Stimulated activated naive CD4-positive, alpha-beta T cell (primary cell): ENCODE measurements around the gene SLC16A14.
"Not testable (repeated sequence)": the region's sequence is repeated elsewhere in the genome, so short reads cannot be mapped to it uniquely, and the experiment has no call there.

Source experiments
- DNase-seq, 6 experiments: peaks; one replicate each; lab custom pipeline; 2025; lab: John Stamatoyannopoulos, UW

SLC16A14 gene, protein sequence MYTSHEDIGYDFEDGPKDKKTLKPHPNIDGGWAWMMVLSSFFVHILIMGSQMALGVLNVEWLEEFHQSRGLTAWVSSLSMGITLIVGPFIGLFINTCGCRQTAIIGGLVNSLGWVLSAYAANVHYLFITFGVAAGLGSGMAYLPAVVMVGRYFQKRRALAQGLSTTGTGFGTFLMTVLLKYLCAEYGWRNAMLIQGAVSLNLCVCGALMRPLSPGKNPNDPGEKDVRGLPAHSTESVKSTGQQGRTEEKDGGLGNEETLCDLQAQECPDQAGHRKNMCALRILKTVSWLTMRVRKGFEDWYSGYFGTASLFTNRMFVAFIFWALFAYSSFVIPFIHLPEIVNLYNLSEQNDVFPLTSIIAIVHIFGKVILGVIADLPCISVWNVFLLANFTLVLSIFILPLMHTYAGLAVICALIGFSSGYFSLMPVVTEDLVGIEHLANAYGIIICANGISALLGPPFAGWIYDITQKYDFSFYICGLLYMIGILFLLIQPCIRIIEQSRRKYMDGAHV

DNA sequence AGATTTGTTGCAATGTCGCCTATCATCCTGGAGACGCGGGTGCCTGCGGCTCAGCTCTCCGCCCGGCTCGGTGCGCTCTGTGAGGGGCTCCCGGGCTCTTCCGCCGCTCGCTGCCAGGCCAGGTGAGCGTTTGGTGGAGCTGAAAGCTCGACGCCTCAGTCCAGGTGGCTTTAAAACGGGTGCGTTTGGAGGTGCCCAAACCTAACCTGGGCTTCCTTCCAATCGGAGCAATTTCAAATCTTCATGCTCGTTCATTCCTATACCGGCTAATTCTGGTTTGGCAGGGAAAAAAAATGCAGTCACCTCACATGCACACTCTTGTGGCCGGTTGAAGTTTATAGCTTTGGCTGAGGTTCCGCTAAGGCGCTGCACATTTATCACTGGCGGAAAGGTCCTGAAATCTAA lies at the start of gene SLC16A14:
Gene SLC16A14 (minus strand): TSS at position 274 of the 405 bp plus-strand sequence. CDS start 9,572 bp downstream, outside the sequence.
- peak in 3 of 6 experiments; percentile 18 to 58 (median 48) for DNase-seq

DNA sequence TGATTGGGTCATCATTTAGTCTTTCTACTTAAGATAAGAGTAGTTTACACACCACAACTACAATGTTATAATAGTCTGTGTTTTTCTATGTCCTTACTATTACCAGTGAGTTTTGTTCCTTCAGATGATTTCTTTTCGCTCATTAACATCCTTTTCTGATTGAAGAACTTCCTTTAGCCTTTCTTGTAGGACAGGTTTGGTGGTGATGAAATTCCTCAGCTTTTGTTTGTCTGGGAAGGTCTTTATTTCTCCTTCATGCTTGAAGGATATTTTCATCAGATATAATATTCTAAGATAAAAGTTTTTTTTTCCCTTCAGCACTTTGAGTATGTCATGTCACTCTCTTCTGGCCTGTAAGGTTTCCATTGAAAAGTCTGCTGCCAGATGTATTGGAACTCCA lies 38.0 kb upstream of the SLC16A14 start:
- no peak for DNase-seq

DNA sequence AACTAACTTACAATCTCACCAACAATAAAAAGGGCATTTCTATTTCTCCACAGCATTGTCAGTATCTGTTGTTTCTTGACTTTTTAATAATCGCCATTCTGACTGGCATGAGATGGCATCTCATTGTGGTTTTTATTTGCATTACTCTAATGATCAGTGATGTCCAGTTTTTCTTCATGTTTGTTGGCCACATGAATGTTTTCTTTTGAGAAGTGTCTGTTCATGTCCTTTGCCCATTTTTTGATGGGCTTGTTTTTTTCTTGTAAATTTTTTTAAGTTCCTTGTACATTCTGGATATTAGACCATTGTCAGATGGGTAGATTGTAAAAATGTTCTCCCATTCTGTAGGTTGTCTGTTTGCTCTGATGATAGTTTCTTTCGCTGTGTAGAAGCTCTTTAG lies 33.2 kb upstream of the SLC16A14 start:
- DNase-seq, result not testable (repeated sequence)

DNA sequence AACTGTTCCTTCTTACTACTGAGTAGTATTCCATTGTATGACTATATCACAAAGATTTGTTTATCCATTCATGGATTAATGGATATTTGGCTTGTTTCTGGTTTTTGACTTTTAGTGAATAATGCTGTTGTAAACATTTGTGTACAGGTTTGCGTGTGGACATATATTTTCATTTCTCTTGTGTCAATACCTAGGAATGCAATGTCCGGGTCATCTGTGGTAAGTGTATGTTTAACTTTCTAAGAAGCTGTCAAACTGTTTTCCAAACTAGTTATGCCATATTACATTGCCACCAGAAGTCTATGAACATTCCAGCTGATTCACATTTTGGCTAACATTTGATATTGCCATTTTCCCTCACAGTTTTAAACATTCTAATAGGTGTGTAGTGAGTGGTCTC lies 29.1 kb upstream of the SLC16A14 start:
- DNase-seq, result no peak

DNA sequence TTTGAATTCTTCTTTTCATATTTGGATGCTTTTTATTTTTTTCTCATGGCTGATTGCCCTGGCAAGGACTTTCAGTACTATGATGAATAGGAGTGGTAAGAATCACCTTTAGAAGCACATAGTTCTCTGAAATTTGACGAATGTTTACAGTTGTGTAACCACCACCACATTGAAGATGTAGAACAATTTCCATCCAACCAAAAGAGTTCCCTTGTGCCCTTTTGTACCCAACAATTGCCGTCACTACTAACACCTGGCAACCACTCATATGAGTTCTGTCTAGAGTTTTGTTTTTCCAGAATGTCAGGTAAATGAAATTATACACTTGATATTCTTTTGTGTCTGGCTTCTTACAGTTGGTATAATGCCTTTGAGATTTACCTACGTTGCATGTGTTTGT lies 28.7 kb upstream of the SLC16A14 start:
- DNase-seq, result no peak

DNA sequence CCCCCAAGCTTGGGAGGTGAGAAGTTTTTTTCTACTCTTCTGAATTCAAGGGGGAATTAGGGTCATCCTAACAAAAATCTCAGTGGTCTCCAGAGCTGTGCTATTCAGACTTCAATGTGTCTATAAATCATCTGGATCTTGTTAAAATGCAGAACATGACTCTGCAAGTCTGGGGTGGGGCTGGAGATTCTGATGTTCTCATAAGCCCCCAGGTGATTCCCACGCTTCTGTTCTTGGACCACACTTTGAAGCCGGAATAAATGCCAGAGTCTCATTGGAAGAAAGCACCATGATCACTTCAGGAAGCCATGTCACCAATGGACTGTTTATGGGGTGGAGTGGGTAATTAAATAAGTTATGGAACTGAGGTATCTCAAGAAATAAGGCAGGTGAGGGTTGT lies 22.2 kb upstream of the SLC16A14 start:
- DNase-seq, result no peak

DNA sequence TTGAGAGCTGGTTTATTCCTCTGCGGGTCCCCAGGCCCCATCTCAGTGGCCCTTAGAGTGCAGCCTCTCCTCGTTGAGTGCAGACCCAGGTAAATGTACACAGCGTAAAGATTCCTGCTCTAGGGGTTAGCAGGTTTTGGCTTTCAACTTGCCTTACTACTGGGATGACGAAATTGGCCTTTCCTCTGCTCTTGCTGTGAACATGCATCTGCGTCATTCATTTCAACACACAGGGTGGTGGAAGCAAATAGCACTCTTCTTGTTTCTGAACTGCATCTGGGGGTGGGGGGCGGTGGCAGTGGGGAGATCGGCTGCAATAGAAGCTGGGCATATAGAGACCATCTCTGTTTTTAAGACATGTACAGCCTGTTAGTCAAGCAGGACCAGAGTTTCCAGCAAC lies 16.5 kb upstream of the SLC16A14 start:
- no peak for DNase-seq

DNA sequence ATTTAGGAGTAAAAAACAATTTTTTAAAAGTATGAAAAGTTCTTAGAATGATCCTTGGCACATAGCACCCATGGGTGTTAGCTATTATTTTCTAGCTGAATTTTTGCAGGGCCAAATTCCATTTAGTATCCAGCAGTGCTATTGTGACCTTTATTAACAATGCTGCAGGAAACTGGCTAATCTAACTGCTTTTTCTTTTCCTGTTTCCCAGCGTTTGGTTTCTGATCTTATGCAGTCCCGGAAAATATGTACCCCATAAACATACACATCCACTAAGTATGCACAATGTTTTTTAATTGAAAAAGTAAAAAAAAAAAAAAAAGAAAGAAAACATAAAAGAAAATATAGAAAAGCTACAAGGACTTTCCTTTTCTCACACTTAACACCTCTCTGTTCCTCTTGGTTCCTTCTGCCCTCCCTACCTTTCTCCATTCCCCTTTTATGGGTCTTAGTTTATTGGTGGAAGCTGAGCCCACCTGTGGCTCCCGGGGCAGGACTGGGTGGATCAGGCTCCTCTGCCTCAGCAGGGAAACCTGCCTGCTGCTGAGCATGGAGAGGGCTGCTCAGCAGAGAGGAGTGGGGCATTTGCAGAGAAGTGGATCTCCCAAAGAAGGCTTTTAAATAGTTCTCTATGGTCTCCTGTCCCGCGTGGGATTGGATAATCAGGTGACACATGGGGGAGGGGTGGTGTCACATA lies 9.3 kb upstream of the SLC16A14 start:
- DNase-seq, result no peak

DNA sequence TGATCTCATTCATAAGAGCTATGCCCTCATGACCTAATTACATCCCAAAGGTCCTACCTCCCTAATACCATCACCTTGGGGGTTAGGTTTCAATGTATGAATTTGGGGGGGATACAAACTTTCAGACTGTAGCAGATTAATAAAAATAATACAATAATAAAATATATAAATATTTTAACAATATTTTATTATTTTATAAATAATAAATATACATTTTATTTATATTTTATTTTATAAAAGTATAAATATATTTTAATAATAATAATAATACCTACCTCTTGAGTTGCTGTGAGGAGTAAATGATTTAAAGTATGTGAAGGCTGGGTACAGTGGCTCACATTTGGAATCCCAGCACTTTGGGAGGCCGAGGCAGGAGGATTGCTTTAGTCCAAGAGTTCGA lies 8.1 kb upstream of the SLC16A14 start:
- DNase-seq, result no peak

DNA sequence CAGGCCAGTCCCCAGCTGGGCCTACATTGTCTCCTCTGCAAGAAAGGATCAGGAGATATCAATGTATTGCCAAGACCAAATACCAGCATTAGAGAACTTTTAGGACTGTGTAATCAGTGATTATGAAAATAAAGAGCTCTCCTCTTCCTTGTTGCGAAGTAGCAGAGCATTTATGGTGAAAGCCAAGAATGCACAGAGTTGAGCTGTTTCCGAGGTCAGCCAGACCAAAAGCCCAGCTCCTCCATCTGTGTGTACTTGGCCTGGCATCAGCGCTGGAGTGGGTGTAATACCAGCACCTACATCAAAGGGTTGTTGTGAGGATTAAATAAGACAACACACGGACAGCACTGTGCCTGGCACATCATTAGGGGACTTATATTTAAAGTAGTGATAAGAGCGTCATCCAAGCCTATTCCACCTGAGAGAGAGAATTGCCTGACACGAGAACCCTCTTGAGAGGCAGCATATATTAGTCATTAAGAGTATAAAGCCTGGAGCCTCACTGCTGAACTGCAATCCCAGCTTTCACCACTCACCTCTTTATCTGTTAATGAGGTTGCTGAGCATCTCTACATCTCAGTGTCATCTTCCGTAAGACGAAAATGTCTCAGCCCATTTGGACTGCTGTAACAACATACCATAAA lies 7.4 kb upstream of the SLC16A14 start:
- no peak for DNase-seq

DNA sequence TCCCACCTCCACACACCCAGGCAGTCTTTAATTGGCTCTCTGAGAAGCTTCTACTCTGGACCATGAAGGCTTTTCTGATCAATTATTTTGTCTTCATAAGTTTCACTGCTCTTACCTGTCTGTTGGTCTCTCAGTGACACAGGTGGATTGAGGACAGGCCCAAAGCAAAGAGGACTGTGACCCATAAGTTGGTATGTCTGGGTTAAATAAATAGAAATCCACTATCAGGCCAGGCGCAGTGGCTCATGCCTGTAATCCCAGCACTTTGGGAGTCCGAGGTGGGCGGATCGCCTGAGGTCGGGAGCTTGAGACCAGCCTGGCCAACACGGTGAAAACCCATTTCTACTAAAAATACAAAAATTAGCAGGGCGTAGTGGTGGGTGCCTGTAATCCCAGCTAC lies 2.7 kb upstream of the SLC16A14 start:
- no peak for DNase-seq

DNA sequence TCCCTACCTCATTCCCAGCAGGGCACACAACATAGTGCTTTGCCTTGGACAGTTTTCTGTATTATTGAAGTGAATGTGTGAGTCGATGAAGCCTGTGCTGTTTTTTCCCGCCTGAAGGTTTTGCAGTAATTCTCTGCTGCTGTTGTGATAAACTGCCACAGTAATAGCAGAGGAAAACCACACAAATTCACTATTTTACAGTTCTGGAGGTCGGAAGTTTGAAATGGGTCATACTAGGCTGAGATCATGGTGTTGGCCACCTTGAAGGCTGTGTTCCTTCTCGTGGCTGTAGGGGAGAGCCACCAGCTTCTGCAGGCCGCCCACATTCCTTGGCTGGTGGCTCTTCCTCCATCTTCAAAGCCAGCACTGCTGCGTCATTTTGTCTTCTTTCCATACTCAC lies 678 bp upstream of the SLC16A14 start:
- DNase-seq, result no peak

DNA sequence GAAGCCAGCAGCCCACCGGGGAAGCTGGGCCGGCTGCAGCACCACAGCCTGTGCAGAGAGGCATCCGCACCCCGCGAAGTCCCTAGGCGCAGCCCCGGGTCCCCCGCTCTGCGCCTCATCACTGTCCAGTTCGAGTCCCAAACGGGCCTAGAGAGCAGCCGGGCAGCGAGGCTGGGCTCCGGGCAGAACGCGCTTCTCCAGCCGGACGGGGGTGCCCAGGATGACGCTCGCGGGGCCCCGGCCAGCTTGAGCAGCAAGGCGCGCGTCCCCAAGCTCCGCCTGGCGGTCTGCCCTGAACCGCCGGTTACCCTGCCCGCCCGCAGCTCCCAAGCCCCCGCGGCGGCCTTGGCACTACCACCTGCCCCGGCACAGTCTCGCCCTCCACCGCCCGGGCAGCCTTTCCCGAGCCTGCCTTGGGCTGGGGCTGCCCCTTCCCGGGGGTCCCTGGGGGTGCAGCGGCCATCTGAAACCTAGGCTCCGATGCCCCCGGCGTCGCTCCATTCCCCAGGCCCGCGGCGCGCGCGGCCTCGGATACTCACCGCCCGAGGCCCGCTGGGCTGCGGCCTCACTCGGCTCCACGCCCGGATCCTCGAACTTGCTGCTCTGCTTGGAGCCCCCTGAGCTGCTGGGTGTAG lies 591 bp downstream of the SLC16A14 start:
- peak in 5 of 6 experiments; percentile 7 to 60 (median 13) for DNase-seq

DNA sequence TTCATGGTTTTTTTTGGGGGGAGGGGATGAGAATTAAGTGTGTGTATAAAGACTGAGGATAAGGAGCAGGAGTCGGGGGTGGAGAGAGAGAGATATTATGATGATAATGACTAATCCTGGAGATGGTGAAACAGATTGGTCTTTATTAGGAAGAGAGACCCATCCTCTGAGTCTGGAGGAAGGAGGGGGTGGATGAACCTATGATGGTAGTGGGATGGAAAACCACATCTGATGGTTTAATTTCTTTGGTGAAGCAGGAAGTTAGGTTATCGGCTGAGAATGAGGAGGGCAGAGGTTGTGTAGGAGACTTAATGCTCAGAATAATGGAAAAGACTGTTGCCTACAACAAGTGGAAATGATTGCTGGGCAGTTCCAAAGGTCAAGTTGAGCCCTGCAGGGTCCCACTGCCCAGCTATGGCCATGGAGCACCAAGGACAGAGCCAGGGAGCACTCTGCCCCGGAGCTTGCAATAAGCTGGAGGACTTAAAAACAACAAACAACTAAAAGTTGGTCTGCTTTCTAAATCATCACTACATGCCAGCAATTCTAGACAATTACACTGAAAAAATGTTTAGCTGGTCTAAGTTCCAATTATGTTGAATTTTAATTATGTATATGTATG lies 7.9 kb downstream of the SLC16A14 start:
- DNase-seq, result no peak

DNA sequence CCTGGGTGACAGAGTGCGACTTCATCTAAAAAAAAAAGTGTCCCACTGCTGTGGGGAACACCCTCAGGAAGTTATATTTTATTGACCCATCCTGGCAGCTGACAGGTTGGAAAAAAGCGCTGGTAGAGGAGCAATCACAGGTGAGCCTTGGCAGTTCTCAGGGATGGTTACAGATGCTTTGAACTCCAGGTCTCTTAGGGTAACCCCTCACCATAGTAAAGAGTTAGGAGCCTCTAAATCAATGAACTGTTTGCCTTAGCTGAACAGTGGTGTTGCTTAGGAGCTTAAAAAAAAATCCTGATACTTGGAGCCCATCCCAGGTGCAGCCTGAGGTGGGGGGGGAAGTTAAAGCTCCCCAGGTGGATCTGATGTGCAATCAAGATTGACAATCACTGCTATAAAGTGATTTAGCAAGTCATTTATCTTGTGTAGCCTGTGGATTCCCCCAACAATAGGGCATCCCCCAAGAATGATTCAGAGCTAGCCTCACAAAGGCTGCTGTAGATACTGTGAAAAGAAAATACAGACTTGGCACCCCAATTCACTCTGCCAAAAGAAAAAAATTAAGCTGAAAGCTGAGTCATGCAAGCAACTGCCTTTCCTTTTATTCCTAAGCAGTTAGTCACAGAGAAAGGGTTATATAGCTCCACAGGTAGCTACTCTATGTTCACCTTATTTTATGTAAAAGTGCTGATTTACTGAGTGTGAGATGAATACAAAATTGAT lies 14.8 kb downstream of the SLC16A14 start:
- DNase-seq, result no peak

DNA sequence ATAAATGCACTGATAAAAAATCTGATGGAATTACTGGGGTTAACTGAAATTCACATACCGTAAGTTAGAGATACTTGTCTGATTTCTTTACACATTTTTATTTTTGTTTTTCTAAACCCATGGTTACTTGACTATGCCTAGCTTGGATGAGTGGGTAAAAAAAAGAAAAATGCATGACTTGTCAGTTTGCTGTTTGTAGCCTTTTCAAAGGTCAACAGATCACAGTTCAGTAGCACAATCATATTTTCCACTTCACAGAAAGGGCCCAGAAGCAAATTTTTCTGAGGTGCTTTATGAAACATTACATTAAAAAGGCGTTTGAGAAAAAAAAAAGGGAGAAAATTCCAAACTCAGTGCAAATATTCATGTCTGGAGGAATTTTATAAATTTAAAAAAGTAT lies 16.4 kb downstream of the SLC16A14 start:
- no peak for DNase-seq

DNA sequence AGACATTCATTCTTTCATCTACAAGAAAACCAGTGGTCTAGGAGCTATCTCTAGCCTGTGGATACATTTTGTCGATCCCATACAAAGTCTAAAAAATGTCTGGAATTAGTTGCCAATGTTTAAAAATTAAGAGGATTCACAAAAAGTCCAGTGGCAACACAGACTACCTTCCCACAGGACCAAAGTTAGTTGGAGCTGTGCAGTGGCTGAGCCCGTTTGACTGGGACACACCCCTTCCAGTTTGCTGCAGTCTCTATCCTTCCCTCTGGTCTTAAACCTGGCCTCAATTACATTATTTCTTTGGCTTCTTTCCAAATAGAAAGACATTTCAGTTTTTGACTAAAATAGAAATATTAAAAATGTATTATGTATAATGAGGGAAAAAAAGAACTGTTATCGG lies 18.6 kb downstream of the SLC16A14 start:
- no peak for DNase-seq

DNA sequence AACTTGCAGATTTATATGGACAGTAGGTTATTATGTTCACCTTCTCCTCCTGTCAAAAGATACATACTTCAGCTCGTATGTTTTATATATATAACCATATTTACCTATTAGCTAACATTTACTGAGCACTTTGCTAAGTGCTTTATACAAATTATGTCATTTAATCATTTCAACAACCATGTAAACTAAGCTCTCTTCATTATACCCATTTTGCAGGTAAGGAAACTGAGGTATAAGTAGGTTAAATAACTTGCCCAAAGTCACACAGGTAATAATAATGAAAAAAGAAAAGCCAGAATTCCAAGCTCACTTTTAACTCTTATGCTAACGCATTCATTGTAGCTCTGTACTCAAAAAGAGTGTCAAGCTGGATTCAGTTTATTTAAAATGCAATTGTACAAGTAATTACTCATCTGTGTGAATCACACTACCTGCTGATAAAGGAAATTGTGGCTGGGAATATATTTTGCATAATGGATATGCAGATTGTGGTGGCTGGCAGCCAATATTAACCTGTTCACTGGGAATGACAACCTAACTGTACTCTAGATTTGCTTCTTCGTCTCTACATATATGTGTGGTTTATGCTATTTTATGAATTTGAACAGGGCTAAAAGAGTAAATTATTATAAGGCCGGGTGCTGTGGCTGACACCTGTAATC lies 20.6 kb downstream of the SLC16A14 start:
- no peak for DNase-seq

DNA sequence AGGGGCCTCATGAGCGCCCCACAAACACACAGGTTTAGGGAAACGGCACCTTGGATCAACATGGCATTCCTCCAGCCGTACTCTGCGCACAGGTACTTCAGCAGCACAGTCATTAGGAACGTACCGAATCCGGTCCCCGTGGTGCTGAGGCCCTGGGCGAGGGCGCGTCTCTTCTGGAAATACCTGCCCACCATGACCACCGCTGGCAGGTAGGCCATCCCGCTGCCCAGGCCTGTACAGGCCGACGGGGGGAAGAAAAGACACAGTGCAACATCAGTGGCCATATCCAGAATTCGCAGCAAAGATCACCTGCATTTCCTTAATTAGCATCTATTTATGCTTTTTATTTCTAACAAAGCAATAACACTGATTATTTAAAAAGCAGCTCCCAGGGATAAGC lies 22.2 kb downstream of the SLC16A14 start:
- no peak for DNase-seq

DNA sequence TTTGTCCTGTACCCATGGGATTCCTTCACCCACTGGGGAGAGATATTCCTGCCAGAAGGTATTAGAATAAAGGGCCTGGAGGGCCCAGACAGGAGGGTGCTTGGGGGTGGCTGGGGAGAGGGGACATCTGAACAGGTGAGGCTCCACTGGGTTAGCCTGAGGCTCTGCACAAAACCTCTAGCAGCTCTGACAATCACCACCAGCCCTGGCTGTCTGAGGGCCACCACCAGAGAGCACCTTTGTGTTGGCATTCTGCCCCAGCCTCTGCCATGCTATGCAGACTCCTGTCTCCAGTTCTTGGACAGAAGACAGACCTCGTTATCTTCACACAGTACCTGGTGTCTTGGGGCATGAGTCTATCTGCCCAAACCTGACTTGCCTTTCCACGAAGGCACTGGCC lies 25.3 kb downstream of the SLC16A14 start:
- DNase-seq, result no peak

DNA sequence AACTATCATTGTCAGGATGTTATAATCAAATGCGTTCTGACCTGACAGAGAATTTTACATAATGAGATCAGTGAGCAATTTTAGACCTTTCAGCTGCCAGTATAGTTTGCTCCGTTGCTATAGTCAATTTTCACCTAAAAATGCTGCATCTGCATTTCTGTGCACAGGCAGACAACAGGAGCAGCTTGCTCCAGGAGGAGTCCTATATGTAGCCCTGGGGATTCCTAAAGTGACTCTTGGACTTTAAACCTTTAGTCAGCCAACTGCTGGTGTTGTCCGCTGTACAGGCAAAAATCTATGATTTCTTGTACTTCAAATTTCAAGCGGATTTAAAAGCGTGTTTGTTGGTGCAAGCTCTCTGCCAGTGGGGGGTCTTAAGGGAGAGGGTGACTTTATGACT lies 25.7 kb downstream of the SLC16A14 start:
- DNase-seq, result no peak
